Measurements from ENCODE around the gene CKMT2.
A peak's percentile ranks its signal among the peaks of the same experiment; 100 is the strongest.

Gene CKMT2

DNA sequence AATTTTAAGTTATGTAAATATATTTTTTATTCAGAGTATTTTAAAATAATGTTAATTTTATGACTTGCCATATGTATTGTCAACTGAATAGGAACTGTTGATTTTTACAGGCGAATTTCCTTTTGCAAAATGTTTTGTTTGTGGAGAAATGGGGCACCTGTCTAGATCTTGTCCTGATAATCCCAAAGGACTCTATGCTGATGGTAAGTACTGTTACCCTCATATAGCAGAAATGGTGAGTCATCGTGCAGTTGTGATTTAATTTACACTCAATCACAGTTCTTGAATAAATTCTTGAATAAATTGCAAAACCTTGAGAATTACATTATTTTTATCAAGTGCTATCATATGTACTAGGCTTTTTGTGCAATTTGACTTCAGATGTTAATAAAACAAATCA lies 75.7 kb downstream of the CKMT2 start:
- no peak for DNase-seq (ENCODE audit: low spot score)

DNA sequence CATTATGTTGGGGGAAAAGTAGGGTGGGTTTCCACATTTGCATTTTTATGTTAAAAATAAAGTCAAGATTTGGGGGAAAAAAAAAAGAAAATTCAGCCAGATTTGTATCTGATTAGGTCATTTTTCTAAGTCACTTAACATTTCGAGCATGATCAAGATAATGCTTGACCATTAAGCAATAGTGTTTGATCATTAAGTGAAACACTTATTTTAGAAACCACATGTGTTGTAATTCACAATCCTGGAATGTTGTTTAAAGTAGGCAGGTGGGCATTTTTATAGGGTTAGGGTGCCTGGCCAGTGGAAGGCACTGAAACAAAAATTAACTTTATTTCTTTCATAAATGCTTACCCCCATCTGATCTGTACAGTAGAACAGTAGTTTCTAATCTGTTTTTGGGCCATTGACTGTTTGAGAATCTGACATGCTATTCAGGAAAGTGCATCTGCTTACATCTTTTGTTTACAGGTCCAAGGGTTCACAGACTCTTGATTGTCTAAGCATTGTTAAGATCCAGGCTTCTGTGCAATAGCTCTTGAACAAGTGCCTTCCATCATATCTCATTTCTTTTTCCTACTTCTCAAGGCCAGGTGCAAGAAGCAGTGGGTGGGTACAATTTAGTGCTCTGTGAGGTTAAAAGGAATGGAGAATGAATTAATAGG lies 77.4 kb downstream of the CKMT2 start:
- DNase-seq (ENCODE audit: low spot score), result no peak

DNA sequence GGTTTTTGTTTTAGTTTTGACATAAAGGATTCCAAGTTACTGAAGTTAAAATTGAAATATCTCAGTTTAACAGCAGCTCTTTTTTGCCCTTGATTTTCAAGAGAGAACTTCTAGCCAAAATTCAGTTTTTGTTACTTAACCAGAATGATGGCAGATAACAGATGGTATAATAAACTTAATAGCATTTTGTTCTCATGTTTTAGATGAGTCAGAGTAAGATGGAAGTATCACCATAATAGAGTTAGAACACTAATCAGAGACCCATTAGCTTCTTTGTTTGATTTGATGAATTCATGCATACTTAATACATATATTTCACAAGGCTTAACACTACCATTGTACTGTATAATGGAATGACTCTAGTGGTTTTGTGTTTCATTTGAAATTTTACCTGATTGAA lies 80.2 kb downstream of the CKMT2 start:
- no peak for DNase-seq (ENCODE audit: low spot score)

DNA sequence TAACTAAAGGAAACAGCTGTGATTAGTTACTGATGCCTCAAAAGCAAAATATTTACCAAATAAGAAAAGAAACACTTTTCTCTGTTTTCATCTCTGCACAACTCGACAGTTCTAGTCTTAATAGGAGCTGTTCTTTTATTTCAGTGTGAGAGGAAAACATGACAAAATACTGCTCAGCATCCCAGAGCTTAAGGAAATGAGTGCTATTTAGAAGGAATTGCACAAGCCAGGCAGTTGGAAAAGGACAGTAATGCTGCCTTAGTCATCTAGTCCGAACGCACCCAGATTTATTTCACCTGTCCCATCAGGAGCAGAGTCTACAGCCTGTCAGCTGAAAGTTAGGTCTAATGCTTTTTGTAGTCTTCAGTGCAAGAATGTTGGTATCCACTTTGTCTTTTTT lies 80.6 kb downstream of the CKMT2 start:
- no peak for DNase-seq (ENCODE audit: low spot score)

DNA sequence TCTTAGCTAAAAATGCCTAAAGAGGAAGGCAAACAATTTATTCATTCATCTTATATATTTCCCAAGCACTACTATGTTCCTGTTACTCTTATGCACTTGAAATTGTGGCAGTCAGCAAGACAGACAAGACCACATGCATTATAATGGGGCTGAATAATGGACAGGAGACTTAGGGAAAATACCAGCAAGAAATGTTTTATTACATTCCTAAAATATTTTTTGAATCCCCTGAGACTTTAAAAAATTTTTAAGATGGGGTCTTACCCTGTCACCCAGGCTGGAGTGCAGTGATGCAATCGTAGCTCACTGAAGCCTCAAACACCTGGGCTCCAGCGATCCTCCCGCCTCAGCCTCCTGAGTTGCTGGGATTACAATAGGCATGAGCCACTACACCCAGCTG lies 81.5 kb downstream of the CKMT2 start:
- no peak for DNase-seq (ENCODE audit: low spot score)

DNA sequence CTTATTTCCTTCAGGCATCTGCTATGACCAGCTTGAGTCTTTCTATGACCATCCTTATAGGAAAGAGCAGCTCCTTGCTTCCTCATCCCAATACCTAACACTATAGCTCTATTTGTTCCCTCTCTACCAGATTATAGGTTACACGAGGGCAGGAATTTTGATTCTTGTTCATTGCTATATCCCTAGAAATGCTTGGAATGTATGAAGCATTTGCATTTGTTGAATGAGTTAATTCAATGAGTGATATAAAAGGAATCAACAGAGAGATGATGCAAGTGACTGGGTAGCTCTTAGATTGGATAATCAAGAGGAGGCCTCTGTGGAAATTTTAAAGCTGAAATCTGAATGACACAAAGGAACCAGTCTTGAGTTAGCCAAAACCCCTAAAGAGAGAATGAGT lies 82.2 kb downstream of the CKMT2 start:
- peak; percentile 67 for DNase-seq (ENCODE audit: low spot score)

DNA sequence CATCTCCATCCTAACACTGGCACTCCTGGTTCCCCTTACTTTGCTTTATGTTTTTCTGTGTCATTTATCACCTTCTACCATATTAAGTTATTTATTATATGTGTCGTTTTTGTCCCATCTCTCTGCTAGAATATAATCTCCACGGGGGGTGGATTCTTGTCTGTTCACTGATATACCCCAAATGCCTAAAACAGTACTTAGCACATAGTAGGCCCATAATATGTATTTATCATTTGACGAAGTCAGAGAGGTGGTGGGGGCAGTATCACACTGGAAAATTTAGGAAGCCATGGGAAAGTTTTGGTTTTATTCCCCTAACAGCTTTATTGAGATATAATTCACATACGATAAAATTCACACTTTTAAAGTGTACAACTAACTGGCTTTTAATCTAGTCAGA lies 82.7 kb downstream of the CKMT2 start:
- DNase-seq (ENCODE audit: low spot score), result no peak

Data from kidney tubule cell (primary cell).